SU-DHL-6 (cell line): ENCODE data around the gene CDC42BPG.

Experiments
- H2AFZ ChIP-seq: fragments of 200-600 bp; sonication (generic); 2 replicates; pipeline ENCODE4 v1.6.1; 2014; ENCODE audit warnings: low read depth, mild to moderate bottlenecking, moderate library complexity, mixed read lengths, antibody characterized with exemption, low read length; ENCODE audit not compliant: severe bottlenecking
- H3F3A ChIP-seq: fragments of 200-600 bp; shearing (Covaris generic); 2 replicates; pipeline ENCODE4 v1.6.0; 2016; ENCODE audit warnings: antibody characterized with exemption, mild to moderate bottlenecking; ENCODE audit not compliant: insufficient read depth
- H3K27ac ChIP-seq: fragments of 200-600 bp; sonication (generic); 2 replicates; pipeline ENCODE4 v1.5.1; 2016; ENCODE audit warnings: low read depth, mild to moderate bottlenecking, low read length, moderate library complexity, mixed read lengths
- H3K27me3 ChIP-seq: fragments of 200-600 bp; sonication (generic), shearing (Covaris generic); 2 replicates; pipeline ENCODE4 v1.6.0; 2014; ENCODE audit warnings: mild to moderate bottlenecking, low read length
- H3K36me3 ChIP-seq: fragments of 200-600 bp; sonication (generic); 2 replicates; pipeline ENCODE4 v1.6.1; 2014; ENCODE audit warnings: mild to moderate bottlenecking, low read length, mixed read lengths
- H3K4me2 ChIP-seq: fragments of 300-600, 200-600 bp; shearing (Covaris generic), sonication (generic); 2 replicates; pipeline ENCODE4 v1.6.0; 2014; ENCODE audit warnings: low read length, low read depth, mild to moderate bottlenecking; ENCODE audit not compliant: poor library complexity, severe bottlenecking
- H3K4me3 ChIP-seq: fragments of 200-600 bp; sonication (generic); 2 replicates; pipeline ENCODE4 v1.5.1; 2014; ENCODE audit warnings: antibody characterized with exemption, low read length, mild to moderate bottlenecking, mixed read lengths; ENCODE audit not compliant: insufficient read depth, poor library complexity, severe bottlenecking
- H3K79me2 ChIP-seq: fragments of 200-600 bp; sonication (generic); 2 replicates; pipeline ENCODE4 v1.6.1; 2014; ENCODE audit warnings: mild to moderate bottlenecking, low read length, moderate library complexity; ENCODE audit not compliant: insufficient read depth
- H3K9ac ChIP-seq: fragments of 200-600 bp; sonication (generic); 2 replicates; pipeline ENCODE4 v1.7.0; 2014; ENCODE audit warnings: mild to moderate bottlenecking, low read length
- H3K9me2 ChIP-seq: fragments of 200-600 bp; sonication (generic); replicated peaks from 2 replicates; pipeline ENCODE4 v1.6.1; 2014; ENCODE audit warnings: low read length; ENCODE audit not compliant: insufficient read depth
- H3K9me3 ChIP-seq: fragments of 200-600 bp; sonication (generic); 2 replicates; pipeline ENCODE4 v1.6.1; 2014; ENCODE audit warnings: low read length, mixed read lengths; ENCODE audit not compliant: insufficient read depth
- H4K20me1 ChIP-seq: fragments of 200-600 bp; sonication (generic); 2 replicates; pipeline ENCODE4 v1.6.1; 2014; ENCODE audit warnings: low read depth, mild to moderate bottlenecking, antibody characterized with exemption, low read length, moderate library complexity, mixed read lengths
- CTCF ChIP-seq: fragments of 200-600 bp; sonication (generic); IDR thresholded peaks from one replicate; pipeline ENCODE4 v1.5.1; 2017; ENCODE audit warnings: antibody characterized with exemption, mild to moderate bottlenecking, low read length, moderate library complexity; ENCODE audit not compliant: insufficient read depth, poor library complexity, severe bottlenecking
- EZH2phosphoT487 ChIP-seq: fragments of 200-600 bp; sonication (generic), shearing (Covaris generic); conservative IDR thresholded peaks from 2 replicates; pipeline ENCODE4 v1.6.1; 2018; ENCODE audit warnings: mild to moderate bottlenecking, antibody characterized with exemption, low read length, moderate library complexity, mixed read lengths

The CDC42BPG gene

GRCh38 chr11:64831411-64831891, 13.0 kb downstream of the CDC42BPG start:
- H2AFZ ChIP-seq, result no peak overlapping the region
- TF ChIP-seq EZH2phosphoT487 (no peak), CTCF (no peak)
- H3K27me3 ChIP-seq, result no peaks in the 10 kb centered on the region
- no peaks in the 10 kb centered on the region for H3K9me2 ChIP-seq
- H3K27ac ChIP-seq, result no peak overlapping the region
- no peaks in the 10 kb centered on the region for H3F3A ChIP-seq
- no peaks in the 10 kb centered on the region for H3K79me2 ChIP-seq
- H3K4me2 ChIP-seq, result no peak overlapping the region
- no peaks in the 10 kb centered on the region for H4K20me1 ChIP-seq
- H3K4me3 ChIP-seq, result no peak overlapping the region
- H3K9ac ChIP-seq, result no peak overlapping the region
- no peaks in the 10 kb centered on the region for H3K36me3 ChIP-seq
- no peaks in the 10 kb centered on the region for H3K9me3 ChIP-seq

- H2AFZ ChIP-seq, result no peak overlapping the region
- H3K4me3 ChIP-seq, result no peak overlapping the region
- no peaks in the 10 kb centered on the region for H4K20me1 ChIP-seq
- no peak for TF ChIP-seq CTCF
- no peak for TF ChIP-seq EZH2phosphoT487
- H3K4me2 ChIP-seq, result no peak overlapping the region
- H3K9ac ChIP-seq, result no peak overlapping the region
- H3K27me3 ChIP-seq, result no peaks in the 10 kb centered on the region
- no peaks in the 10 kb centered on the region for H3F3A ChIP-seq
- H3K9me2 ChIP-seq, result no peaks in the 10 kb centered on the region
- no peaks in the 10 kb centered on the region for H3K36me3 ChIP-seq
- H3K79me2 ChIP-seq, result no peaks in the 10 kb centered on the region
- H3K9me3 ChIP-seq, result no peaks in the 10 kb centered on the region
- H3K27ac ChIP-seq, result no peak overlapping the region
These were observed 14.8 kb downstream of the CDC42BPG start for GRCh38 chr11:64829536-64830251.

GRCh38 chr11:64827451-64827839, 17.0 kb downstream of the CDC42BPG start:
- Histone ChIP-seq H3K4me2 (no peak overlapping the region), H3K36me3 (no peaks in the 10 kb centered on the region), H3K9me3 (no peaks in the 10 kb centered on the region), H3K27ac (no peak overlapping the region), H2AFZ (no peak overlapping the region), H3K9ac (no peak overlapping the region), H3K79me2 (no peaks in the 10 kb centered on the region), H3K4me3 (no peak overlapping the region), H3F3A (no peaks in the 10 kb centered on the region), H3K9me2 (no peaks in the 10 kb centered on the region), H4K20me1 (no peaks in the 10 kb centered on the region), H3K27me3 (no peaks in the 10 kb centered on the region)
- TF ChIP-seq CTCF (no peak), EZH2phosphoT487 (no peak)
